ENCODE measurements around the gene COLQ.

The COLQ gene

DNA sequence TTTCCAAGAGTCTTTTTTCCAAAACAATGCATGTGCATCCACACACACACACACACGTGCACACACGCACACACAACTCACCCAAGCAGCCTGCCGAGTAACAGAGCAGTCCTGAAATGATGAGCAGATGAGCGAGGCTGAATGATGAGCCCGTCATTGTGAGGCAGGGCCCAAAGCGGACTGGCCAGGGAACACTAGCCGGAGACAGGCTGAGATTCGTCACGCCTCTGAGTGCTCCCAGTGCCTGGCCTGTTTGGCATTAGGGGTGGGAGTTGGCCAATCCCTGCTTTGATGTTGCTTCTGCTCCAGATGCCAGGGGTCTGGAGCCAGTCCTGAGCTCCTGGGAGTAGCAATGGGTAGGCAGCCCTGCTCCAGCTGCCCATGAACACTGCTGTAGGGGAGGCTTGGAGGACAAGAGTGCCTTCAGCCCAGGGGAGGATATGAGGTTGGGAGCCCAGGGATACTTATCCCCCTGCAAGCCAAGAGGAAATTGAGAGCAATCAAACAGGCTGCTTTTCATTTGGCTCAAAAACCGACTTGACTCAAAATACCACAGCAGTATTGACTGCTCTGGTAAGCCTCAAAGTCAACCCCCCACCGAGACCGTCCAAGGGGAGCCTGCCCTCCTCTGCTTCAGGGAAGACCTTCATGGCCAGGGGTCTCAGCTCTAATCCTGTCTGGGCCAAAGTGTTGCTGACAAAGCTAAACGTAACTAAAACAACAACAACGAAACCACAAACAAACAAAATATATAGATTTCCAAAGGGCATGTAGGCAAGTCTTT is 22.9 kb downstream of the COLQ start:
- ATAC-seq (ENCODE audit: insufficient read depth, low read depth) (no peak), DNase-seq (no peak)
- TF ChIP-seq CTCF (IDR thresholded peaks at IDR 0.05; ENCODE audit: borderline replicate concordance, extremely low read depth, low read length, poor library complexity, severe bottlenecking) (no peak), EZH2 (IDR thresholded peaks at IDR 0.05; ENCODE audit: borderline replicate concordance, low read depth, low read length, severe bottlenecking) (no peak)
- Histone ChIP-seq H4K20me1 (ENCODE audit: insufficient read depth, low read length) (no peaks in the 10 kb centered on the region), H2AFZ (ENCODE audit: low read depth, low read length) (no peak overlapping the region), H3K36me3 (ENCODE audit: insufficient read depth, low read length) (no peaks in the 10 kb centered on the region), H3K79me2 (ENCODE audit: insufficient read depth, low read length) (no peaks in the 10 kb centered on the region), H3K4me2 (ENCODE audit: insufficient read depth, low read length) (no peak overlapping the region), H3K4me3 (ENCODE audit: low read depth in 1 of 2, low read length in 2 of 2) (no peak overlapping the region), H3K27me3 (ENCODE audit: insufficient read depth, low read length, poor library complexity) (no peaks in the 10 kb centered on the region), H3K9ac (ENCODE audit: low read depth, low read length) (no peak overlapping the region), H3K27ac (ENCODE audit: low read length) (no peak overlapping the region), H3K4me1 (ENCODE audit: insufficient read depth, low read length) (no peaks in the 10 kb centered on the region), H3K9me3 (ENCODE audit: insufficient read depth, low read length, severe bottlenecking) (no peaks in the 10 kb centered on the region)

DNA sequence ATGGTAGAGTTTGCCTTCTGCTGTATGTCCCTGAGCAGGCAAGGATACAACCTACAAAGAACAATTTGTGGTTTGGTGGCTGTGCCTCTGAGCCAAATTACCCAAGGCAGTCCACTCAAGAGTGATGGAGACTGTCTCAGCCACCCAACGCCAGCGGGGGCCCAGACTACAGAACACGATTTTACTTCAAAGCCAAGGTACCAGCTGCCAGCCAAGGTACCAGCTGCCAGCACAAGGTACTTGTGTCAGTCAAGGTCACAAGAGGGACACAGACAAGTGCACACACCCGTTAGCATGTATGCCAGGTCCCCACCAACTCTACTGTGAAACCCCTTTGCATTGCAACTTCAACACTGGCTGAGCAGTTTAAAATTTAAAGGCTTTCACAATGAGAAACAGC is 23.5 kb downstream of the COLQ start:
- H3K79me2 ChIP-seq (ENCODE audit: insufficient read depth, low read length): no peaks in the 10 kb centered on the region
- H4K20me1 ChIP-seq (ENCODE audit: insufficient read depth, low read length): no peaks in the 10 kb centered on the region
- no peaks in the 10 kb centered on the region for H3K36me3 ChIP-seq (ENCODE audit: insufficient read depth, low read length)
- no peaks in the 10 kb centered on the region for H3K27me3 ChIP-seq (ENCODE audit: insufficient read depth, low read length, poor library complexity)
- TF ChIP-seq EZH2 (IDR thresholded peaks at IDR 0.05; ENCODE audit: borderline replicate concordance, low read depth, low read length, severe bottlenecking): no peak
- TF ChIP-seq CTCF (IDR thresholded peaks at IDR 0.05; ENCODE audit: borderline replicate concordance, extremely low read depth, low read length, poor library complexity, severe bottlenecking): no peak
- no peak overlapping the region for H3K27ac ChIP-seq (ENCODE audit: low read length)
- no peaks in the 10 kb centered on the region for H3K4me1 ChIP-seq (ENCODE audit: insufficient read depth, low read length)
- H3K9me3 ChIP-seq (ENCODE audit: insufficient read depth, low read length, severe bottlenecking): no peaks in the 10 kb centered on the region
- no peak overlapping the region for H3K9ac ChIP-seq (ENCODE audit: low read depth, low read length)
- DNase-seq: no peak
- ATAC-seq (ENCODE audit: insufficient read depth, low read depth): 0 out of 3 replicates have a peak, but pooled peaks have one; percentile 19
- no peak overlapping the region for H3K4me3 ChIP-seq (ENCODE audit: low read depth in 1 of 2, low read length in 2 of 2)
- H3K4me2 ChIP-seq (ENCODE audit: insufficient read depth, low read length): no peak overlapping the region
- no peak overlapping the region for H2AFZ ChIP-seq (ENCODE audit: low read depth, low read length)

DNA sequence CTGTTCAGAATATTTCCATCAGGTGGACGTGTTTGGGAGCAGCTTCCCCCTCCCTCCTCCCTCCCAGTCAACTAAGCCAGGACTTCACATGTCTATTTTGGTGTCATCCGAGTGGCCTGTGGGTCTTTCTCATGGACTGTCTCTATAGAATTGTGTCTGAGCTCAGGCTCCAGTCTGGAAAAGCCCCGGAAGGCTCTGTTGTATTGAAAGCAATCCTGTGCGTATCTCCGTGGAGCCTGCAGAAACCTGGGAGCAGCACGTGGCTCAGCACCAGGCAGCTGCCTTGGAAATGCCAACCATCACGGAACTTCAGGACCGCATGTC is 25.2 kb downstream of the COLQ start:
- Histone ChIP-seq H3K79me2 (ENCODE audit: insufficient read depth, low read length) (no peaks in the 10 kb centered on the region), H3K9ac (ENCODE audit: low read depth, low read length) (no peak overlapping the region), H4K20me1 (ENCODE audit: insufficient read depth, low read length) (no peaks in the 10 kb centered on the region), H3K27ac (ENCODE audit: low read length) (no peak overlapping the region), H3K4me3 (ENCODE audit: low read depth in 1 of 2, low read length in 2 of 2) (no peak overlapping the region), H3K36me3 (ENCODE audit: insufficient read depth, low read length) (no peaks in the 10 kb centered on the region), H2AFZ (ENCODE audit: low read depth, low read length) (no peak overlapping the region), H3K27me3 (ENCODE audit: insufficient read depth, low read length, poor library complexity) (no peaks in the 10 kb centered on the region), H3K9me3 (ENCODE audit: insufficient read depth, low read length, severe bottlenecking) (no peaks in the 10 kb centered on the region), H3K4me2 (ENCODE audit: insufficient read depth, low read length) (no peak overlapping the region), H3K4me1 (ENCODE audit: insufficient read depth, low read length) (no peaks in the 10 kb centered on the region)
- TF ChIP-seq EZH2 (IDR thresholded peaks at IDR 0.05; ENCODE audit: borderline replicate concordance, low read depth, low read length, severe bottlenecking) (no peak), CTCF (IDR thresholded peaks at IDR 0.05; ENCODE audit: borderline replicate concordance, extremely low read depth, low read length, poor library complexity, severe bottlenecking) (no peak)
- ATAC-seq (ENCODE audit: insufficient read depth, low read depth): no peak
- no peak for DNase-seq
